ENCODE results near the gene PJA2.
"Not testable (repeated sequence)": the region's sequence is repeated elsewhere in the genome, so short reads cannot be mapped to it uniquely, and the experiment has no call there.

PJA2 gene

DNA sequence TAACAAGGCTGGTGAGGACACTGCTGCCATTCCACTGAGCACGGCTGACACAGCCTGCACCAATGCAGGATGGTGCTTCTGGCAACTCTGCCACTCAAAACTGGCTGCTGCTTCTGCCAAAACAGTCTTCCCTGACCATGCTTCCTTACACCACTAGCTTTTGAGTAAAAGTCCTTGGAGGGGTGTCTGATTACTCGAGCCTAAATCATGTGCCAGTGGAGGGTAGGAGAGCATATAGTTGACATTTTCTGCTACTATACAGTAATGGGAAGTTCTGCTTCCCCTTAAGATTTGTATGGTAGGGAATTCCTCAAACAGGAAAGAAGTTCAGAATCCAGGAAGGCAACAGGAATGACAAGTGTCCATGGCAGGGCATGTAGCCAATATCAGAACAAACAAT is 12.2 kb upstream of the PJA2 start:
- Histone ChIP-seq H3K27me3 (ENCODE audit: control insufficient read depth, insufficient read depth, low read length) (no peaks in the 10 kb centered on the region), H3K9ac (ENCODE audit: low read length) (no peak overlapping the region), H3K36me3 (ENCODE audit: control insufficient read depth, insufficient read depth, low read length) (no peaks in the 10 kb centered on the region), H3K9me3 (ENCODE audit: control insufficient read depth, low read length) (no peaks in the 10 kb centered on the region), H3K4me3 (ENCODE audit: low read length) (no peak overlapping the region), H3K4me1 (ENCODE audit: control insufficient read depth, insufficient read depth, low read length) (no peaks in the 10 kb centered on the region)

- Histone ChIP-seq H3K4me1 (ENCODE audit: control insufficient read depth, insufficient read depth, low read length) (no peaks in the 10 kb centered on the region), H3K27me3 (ENCODE audit: control insufficient read depth, insufficient read depth, low read length) (no peaks in the 10 kb centered on the region), H3K36me3 (ENCODE audit: control insufficient read depth, insufficient read depth, low read length) (no peaks in the 10 kb centered on the region), H3K4me3 (ENCODE audit: low read length) (no peak overlapping the region), H3K9ac (ENCODE audit: low read length) (no peak overlapping the region), H3K9me3 (ENCODE audit: control insufficient read depth, low read length) (no peaks in the 10 kb centered on the region)
These were observed 9.1 kb upstream of the PJA2 start for GRCh38 chr5:109418712-109419352.

DNA sequence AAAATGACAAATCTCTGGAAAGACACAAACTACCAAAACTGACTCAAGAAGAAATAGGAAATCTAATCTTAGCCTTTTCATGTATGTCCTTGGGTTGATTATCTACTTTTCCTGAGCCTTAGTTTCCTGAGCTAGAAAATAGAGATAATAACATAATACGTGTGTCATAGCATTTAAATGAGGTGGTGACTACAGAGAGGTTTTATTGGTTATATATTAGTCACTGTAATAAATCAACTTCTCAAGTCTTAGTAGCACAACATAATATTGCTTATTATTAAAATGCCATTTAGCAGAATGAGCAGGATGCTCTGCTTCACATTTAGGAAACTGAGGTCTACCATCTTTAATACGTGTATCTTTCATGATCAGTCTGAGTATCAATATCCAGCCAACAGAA is 7.1 kb upstream of the PJA2 start:
- no peaks in the 10 kb centered on the region for H3K36me3 ChIP-seq (ENCODE audit: control insufficient read depth, insufficient read depth, low read length)
- H3K4me3 ChIP-seq (ENCODE audit: low read length), result no peak overlapping the region
- H3K27me3 ChIP-seq (ENCODE audit: control insufficient read depth, insufficient read depth, low read length), result no peaks in the 10 kb centered on the region
- no peaks in the 10 kb centered on the region for H3K4me1 ChIP-seq (ENCODE audit: control insufficient read depth, insufficient read depth, low read length)
- H3K9ac ChIP-seq (ENCODE audit: low read length), result no peak overlapping the region
- H3K9me3 ChIP-seq (ENCODE audit: control insufficient read depth, low read length), result no peaks in the 10 kb centered on the region

- H3K27me3 ChIP-seq (ENCODE audit: control insufficient read depth, insufficient read depth, low read length); H3K9me3 ChIP-seq (ENCODE audit: control insufficient read depth, low read length); H3K4me1 ChIP-seq (ENCODE audit: control insufficient read depth, insufficient read depth, low read length); H3K9ac ChIP-seq (ENCODE audit: low read length); H3K36me3 ChIP-seq (ENCODE audit: control insufficient read depth, insufficient read depth, low read length); H3K4me3 ChIP-seq (ENCODE audit: low read length): not testable (repeated sequence)
These were observed 4.2 kb upstream of the PJA2 start for GRCh38 chr5:109413921-109414461.

DNA sequence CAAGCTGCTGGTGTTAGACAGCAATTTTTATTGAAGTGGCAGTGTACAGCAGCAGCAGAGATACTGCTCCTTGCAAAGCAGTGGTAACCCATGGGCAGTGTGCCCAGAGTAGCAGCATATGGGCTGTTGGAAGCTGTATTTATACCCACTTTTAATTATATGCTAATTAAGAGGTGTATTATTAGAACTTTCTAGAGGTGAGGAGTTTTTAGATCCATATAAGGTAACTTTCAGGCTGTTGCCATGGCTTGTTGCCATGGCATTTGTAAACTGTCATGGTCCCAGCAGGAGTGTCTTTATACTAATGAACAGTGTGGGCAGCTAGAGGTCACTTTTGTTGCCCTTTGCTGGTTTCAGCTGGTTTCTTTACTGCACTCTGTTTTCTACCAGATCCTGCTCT is 3.7 kb upstream of the PJA2 start:
- H3K4me3 ChIP-seq (ENCODE audit: low read length), result no peak overlapping the region
- no peaks in the 10 kb centered on the region for H3K27me3 ChIP-seq (ENCODE audit: control insufficient read depth, insufficient read depth, low read length)
- H3K4me1 ChIP-seq (ENCODE audit: control insufficient read depth, insufficient read depth, low read length), result no peaks in the 10 kb centered on the region
- no peaks in the 10 kb centered on the region for H3K36me3 ChIP-seq (ENCODE audit: control insufficient read depth, insufficient read depth, low read length)
- no peak overlapping the region for H3K9ac ChIP-seq (ENCODE audit: low read length)
- H3K9me3 ChIP-seq (ENCODE audit: control insufficient read depth, low read length), result no peaks in the 10 kb centered on the region

DNA sequence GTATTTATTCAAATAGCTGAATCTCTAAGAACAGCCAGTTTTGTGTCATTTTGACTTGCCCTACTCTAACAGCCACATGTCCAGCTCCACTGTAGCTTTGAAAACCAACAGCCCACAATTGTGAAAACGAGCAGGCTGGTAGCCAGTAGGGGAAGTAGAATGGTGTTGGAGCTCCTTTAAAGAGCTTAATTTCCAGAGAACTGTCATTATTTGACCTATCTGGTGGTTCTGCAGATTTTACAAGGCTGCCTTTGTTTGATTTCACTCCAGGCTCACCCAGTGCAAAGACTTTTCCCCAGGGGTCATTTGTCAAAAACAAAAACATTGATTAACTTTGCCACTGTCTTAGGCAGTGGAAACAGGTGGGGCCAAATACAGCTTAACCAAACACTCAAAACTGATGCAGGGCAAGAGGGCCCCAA is 3.2 kb upstream of the PJA2 start:
- no peak overlapping the region for H3K9ac ChIP-seq (ENCODE audit: low read length)
- no peaks in the 10 kb centered on the region for H3K36me3 ChIP-seq (ENCODE audit: control insufficient read depth, insufficient read depth, low read length)
- H3K4me1 ChIP-seq (ENCODE audit: control insufficient read depth, insufficient read depth, low read length), result no peaks in the 10 kb centered on the region
- H3K27me3 ChIP-seq (ENCODE audit: control insufficient read depth, insufficient read depth, low read length), result no peaks in the 10 kb centered on the region
- H3K9me3 ChIP-seq (ENCODE audit: control insufficient read depth, low read length), result no peaks in the 10 kb centered on the region
- H3K4me3 ChIP-seq (ENCODE audit: low read length), result no peak overlapping the region

GRCh38 chr5:109411627-109412026 is 1.9 kb upstream of the PJA2 start:
- Histone ChIP-seq H3K4me1 (ENCODE audit: control insufficient read depth, insufficient read depth, low read length) (no peaks in the 10 kb centered on the region), H3K9ac (ENCODE audit: low read length) (no peak overlapping the region), H3K36me3 (ENCODE audit: control insufficient read depth, insufficient read depth, low read length) (no peaks in the 10 kb centered on the region), H3K4me3 (ENCODE audit: low read length) (no peak overlapping the region), H3K27me3 (ENCODE audit: control insufficient read depth, insufficient read depth, low read length) (no peaks in the 10 kb centered on the region), H3K9me3 (ENCODE audit: control insufficient read depth, low read length) (no peaks in the 10 kb centered on the region)

DNA sequence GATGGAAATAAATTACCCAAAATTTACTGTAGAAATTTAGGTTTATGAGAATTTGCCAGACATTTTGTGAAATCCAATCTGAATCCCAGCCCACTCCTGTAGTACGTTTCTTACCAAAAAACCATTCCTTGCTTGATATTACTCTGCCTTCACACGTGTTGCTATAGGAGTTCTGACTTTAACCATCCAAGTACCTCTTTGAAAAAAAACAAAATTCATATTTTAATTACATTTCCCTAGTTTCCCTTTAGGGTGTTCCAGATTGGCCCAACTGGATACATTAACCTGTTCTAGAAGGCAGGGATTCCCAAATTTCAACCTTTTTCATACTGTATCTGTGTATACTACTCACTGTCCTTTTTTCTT is 1.4 kb upstream of the PJA2 start:
- H3K9ac ChIP-seq (ENCODE audit: low read length), result peak overlapping the region; percentile 97
- H3K4me3 ChIP-seq (ENCODE audit: low read length), result no peak overlapping the region
- no peaks in the 10 kb centered on the region for H3K4me1 ChIP-seq (ENCODE audit: control insufficient read depth, insufficient read depth, low read length)
- H3K36me3 ChIP-seq (ENCODE audit: control insufficient read depth, insufficient read depth, low read length), result no peaks in the 10 kb centered on the region
- no peaks in the 10 kb centered on the region for H3K9me3 ChIP-seq (ENCODE audit: control insufficient read depth, low read length)
- H3K27me3 ChIP-seq (ENCODE audit: control insufficient read depth, insufficient read depth, low read length), result no peaks in the 10 kb centered on the region

- H3K4me1 ChIP-seq (ENCODE audit: control insufficient read depth, insufficient read depth, low read length), result no peaks in the 10 kb centered on the region
These were observed 795 bp upstream of the PJA2 start for GRCh38 chr5:109410389-109411148.

DNA sequence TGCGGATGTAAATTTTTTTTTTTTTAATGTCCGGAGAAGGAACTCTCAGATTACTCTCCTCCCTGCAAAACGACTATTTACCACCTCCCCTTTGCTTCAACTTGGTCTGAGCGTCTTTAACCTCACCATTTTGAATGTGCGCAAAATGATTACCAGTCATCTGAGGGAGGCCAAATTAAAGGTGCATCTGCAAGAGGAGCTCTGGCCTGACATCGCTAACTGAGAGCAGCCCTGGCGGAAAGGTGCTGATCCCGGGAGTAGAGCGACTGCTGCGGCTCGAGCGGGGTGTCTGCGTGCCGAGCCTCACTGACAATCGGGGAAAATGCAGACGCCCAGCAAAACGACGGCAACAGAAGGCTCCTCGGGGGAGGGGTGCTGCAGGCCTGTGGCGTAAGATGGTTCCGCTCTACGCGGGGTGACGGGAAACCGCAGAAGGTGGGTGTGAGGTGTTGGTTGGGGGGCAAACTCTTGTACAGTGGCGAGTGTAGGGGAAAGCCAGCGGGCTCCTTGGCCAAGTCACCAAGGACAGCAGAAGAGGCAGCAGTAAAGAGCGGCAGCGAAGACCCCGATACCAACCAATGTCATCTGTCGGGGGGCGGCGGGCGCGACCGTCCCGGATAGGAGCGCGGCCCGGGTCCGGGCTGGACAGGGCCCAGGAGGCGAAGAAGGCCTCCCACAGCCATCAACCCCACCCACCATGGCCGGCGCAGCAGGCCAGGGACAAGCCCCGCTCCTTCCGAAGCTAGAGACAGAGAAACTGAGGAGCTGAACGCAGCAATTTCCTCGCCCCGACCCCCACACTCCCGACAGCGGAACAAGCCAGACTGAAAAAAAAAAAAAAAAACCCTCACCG is 557 bp downstream of the PJA2 start:
- H3K4me3 ChIP-seq (ENCODE audit: low read length), result peak overlapping the region; percentile 96
- no peaks in the 10 kb centered on the region for H3K27me3 ChIP-seq (ENCODE audit: control insufficient read depth, insufficient read depth, low read length)
- H3K4me1 ChIP-seq (ENCODE audit: control insufficient read depth, insufficient read depth, low read length), result no peaks in the 10 kb centered on the region
- peak overlapping the region; percentile 97 for H3K9ac ChIP-seq (ENCODE audit: low read length)
- H3K36me3 ChIP-seq (ENCODE audit: control insufficient read depth, insufficient read depth, low read length), result no peaks in the 10 kb centered on the region
- H3K9me3 ChIP-seq (ENCODE audit: control insufficient read depth, low read length), result no peaks in the 10 kb centered on the region

More at GRCh38 chr5:109410389-109411148, 795 bp upstream of the PJA2 start:
- Histone ChIP-seq H3K9ac (ENCODE audit: low read length) (peak overlapping the region; percentile 97), H3K4me3 (ENCODE audit: low read length) (peak overlapping the region; percentile 26), H3K36me3 (ENCODE audit: control insufficient read depth, insufficient read depth, low read length) (no peaks in the 10 kb centered on the region), H3K27me3 (ENCODE audit: control insufficient read depth, insufficient read depth, low read length) (no peaks in the 10 kb centered on the region), H3K9me3 (ENCODE audit: control insufficient read depth, low read length) (no peaks in the 10 kb centered on the region)

GRCh38 chr5:109407913-109408312 is 1.9 kb downstream of the PJA2 start:
- H3K9me3 ChIP-seq (ENCODE audit: control insufficient read depth, low read length), result no peaks in the 10 kb centered on the region
- H3K27me3 ChIP-seq (ENCODE audit: control insufficient read depth, insufficient read depth, low read length), result no peaks in the 10 kb centered on the region
- no peaks in the 10 kb centered on the region for H3K36me3 ChIP-seq (ENCODE audit: control insufficient read depth, insufficient read depth, low read length)
- H3K4me1 ChIP-seq (ENCODE audit: control insufficient read depth, insufficient read depth, low read length), result peaks cover 2% of the 10 kb centered on the region
- H3K9ac ChIP-seq (ENCODE audit: low read length), result no peak overlapping the region
- no peak overlapping the region for H3K4me3 ChIP-seq (ENCODE audit: low read length)

GRCh38 chr5:109406719-109407118 is 3.1 kb downstream of the PJA2 start:
- Histone ChIP-seq H3K9ac (ENCODE audit: low read length) (no peak overlapping the region), H3K4me3 (ENCODE audit: low read length) (no peak overlapping the region), H3K4me1 (ENCODE audit: control insufficient read depth, insufficient read depth, low read length) (peaks cover 11% of the 10 kb centered on the region), H3K36me3 (ENCODE audit: control insufficient read depth, insufficient read depth, low read length) (no peaks in the 10 kb centered on the region), H3K27me3 (ENCODE audit: control insufficient read depth, insufficient read depth, low read length) (no peaks in the 10 kb centered on the region), H3K9me3 (ENCODE audit: control insufficient read depth, low read length) (no peaks in the 10 kb centered on the region)
